AG09319 (cell line): Measurements from ENCODE around the gene SLBP.

ENCODE experiments used
- DNase-seq: peaks from one replicate; pipeline ENCODE4 v3.0.0-alpha.2; 2010; ENCODE audit warnings: low read depth; ENCODE audit errors: extremely low read depth
- CTCF ChIP-seq: IDR thresholded peaks from 2 replicates; pipeline ENCODE4 v1.5.1; 2011; ENCODE audit warnings: low read depth, mild to moderate bottlenecking, inconsistent platforms, low read length, moderate library complexity

SLBP gene

GRCh38 chr4:1656132-1656531, 56.0 kb downstream of the SLBP start:
- DNase-seq = no peak
- TF ChIP-seq CTCF = no peak

DNA sequence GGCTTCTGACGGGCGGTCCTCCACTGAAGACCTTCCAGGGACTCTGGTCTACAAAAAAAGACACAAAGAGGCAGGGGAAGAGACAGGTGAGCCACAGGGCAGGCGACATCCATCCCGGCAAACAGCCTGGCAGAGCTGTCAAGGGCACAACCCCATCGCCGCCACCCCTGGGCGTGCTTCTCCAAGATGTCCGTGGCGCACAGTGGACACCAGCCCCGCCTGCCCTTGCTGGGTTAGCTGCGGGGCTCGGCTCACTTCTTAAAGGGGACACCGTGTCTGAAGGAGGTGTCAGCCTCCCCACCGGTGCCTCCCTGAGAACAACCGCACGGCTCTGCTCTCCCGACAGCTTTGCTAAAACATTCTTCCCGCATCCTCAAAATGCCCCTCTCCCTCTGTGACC, 56.4 kb downstream of the SLBP start:
- DNase-seq = no peak
- TF ChIP-seq CTCF = no peak

- TF ChIP-seq CTCF = no peak
- no peak for DNase-seq
These were observed 57.0 kb downstream of the SLBP start for GRCh38 chr4:1655081-1655480.

GRCh38 chr4:1654216-1654955, 57.7 kb downstream of the SLBP start:
- no peak for DNase-seq
- TF ChIP-seq CTCF = no peak

- no peak for TF ChIP-seq CTCF
- DNase-seq = no peak
These were observed 58.3 kb downstream of the SLBP start for GRCh38 chr4:1653776-1654175.

- no peak for DNase-seq
- no peak for TF ChIP-seq CTCF
These were observed 60.0 kb downstream of the SLBP start for GRCh38 chr4:1652088-1652487.

- no peak for DNase-seq
- no peak for TF ChIP-seq CTCF
These were observed 60.5 kb downstream of the SLBP start for GRCh38 chr4:1651609-1652008.
